A172 (cell line): ENCODE measurements around the gene DCLK1. TPM values are rescaled to one million over a fixed set of nuclear protein-coding genes. Genes with fewer than 3 reads are reported as not detected.
"Not testable (repeated sequence)": the region's sequence is repeated elsewhere in the genome, so short reads cannot be mapped to it uniquely, and the experiment has no call there.

Experiments
- DNase-seq: peaks from one replicate; pipeline ENCODE4 v3.0.0-alpha.2; 2015; ENCODE audit warnings: low spot score
- total RNA-seq: library from RNA; depleted of rRNA; stranded (reverse); fragments of >200 nt; shearing (Covaris generic); gene quantifications from 2 replicates; pipeline ENCODE4 v1.2.3, GENCODE V29; 2014

Gene DCLK1
- total RNA-seq, 1 experiment from 2014 or later: 12.6 TPM

GRCh38 chr13:36130552-36131221, 495 bp downstream of the DCLK1 start:
- DNase-seq: no peak

DNA sequence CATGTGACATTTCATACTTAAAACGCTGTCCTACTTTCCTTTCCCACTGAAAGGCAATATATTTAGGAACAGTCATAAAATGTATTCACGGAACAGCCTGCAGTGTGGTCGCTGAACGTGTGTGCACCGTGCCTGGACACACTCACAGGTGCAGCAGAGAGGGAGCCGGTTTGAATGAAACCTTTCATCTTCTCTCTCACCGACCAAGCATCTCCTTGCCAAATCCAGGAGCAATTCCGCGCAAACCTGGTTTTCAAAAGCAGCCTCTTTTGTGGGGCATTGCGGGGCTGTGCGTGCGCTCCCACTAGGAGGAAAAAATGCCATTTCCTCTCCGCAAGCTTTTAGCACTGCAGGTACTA, 1.0 kb downstream of the DCLK1 start:
- no peak for DNase-seq

GRCh38 chr13:36129539-36129938, 1.6 kb downstream of the DCLK1 start:
- no peak for DNase-seq

GRCh38 chr13:36126491-36126890, 4.7 kb downstream of the DCLK1 start:
- DNase-seq: no peak

GRCh38 chr13:36125841-36126240, 5.3 kb downstream of the DCLK1 start:
- no peak for DNase-seq

DNA sequence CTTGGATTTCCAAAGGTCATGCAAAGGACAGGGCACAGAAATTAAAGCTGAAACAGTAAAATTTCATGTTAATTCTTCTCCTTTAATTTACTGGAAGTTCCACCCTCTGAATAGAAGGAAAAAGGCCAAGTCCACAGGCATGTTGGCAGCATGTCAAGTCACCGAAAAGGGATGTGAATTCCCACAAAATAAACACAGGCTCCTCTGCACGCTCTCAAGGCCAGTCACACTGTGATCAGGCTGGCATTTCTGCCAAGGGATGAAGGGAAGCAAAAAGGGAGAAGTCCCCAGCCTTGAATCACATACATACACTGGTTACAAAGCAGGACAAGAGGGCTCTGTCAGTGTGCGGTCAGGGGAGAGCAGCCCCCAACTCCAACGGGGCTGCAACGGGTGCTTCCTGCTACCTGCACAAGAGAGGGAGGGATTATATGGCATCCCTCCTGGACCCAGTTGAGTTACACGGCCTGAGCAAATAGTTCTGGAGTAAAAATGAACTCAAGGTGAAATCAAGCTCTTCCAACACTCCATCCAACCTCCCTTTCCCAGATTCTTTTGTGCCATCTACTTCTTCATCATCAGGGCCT, 6.9 kb downstream of the DCLK1 start:
- peak; percentile 26 for DNase-seq

GRCh38 chr13:36115306-36115705, 15.9 kb downstream of the DCLK1 start:
- no peak for DNase-seq

- DNase-seq: no peak
Observed at GRCh38 chr13:36114233-36114632, 16.9 kb downstream of the DCLK1 start.

GRCh38 chr13:36108954-36109353, 22.2 kb downstream of the DCLK1 start:
- no peak for DNase-seq

DNA sequence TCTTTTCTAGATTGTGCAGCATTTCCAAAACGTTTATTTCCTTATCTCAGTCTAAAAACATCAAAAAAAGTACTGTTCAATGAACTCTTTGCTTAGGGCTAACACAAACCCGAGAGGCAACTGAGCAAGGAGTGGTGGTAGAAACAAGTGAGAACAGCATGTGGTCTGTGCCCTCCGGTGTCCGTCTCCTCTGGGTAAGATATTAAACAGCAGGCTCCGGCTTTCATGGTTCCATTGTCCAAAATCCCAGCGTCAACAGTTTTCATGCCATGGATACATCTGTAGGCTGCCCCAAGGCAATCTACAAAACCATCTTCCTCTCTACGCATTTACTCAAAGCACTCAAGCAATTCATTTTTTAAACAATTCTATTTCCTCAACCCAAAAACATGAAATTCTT, 22.8 kb downstream of the DCLK1 start:
- no peak for DNase-seq

DNA sequence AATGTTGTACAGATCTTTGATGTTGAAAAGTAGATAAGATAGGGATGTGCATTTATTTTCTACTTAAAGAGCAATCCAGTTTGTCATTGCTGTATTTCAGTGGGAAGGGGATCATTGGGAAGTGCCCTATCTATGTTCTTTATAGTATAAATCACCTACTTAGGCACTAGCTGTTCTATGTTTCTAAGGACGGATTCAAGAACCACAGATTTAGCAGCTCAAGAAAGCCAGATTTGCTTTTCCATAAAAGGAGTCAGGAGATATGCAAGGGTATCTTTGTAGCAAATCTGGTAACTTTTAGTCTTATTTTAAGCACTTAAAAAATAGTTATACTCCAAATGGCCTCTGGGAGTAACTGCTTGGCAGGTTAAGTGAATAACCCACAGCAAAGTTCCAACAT, 23.7 kb downstream of the DCLK1 start:
- DNase-seq: no peak

DNA sequence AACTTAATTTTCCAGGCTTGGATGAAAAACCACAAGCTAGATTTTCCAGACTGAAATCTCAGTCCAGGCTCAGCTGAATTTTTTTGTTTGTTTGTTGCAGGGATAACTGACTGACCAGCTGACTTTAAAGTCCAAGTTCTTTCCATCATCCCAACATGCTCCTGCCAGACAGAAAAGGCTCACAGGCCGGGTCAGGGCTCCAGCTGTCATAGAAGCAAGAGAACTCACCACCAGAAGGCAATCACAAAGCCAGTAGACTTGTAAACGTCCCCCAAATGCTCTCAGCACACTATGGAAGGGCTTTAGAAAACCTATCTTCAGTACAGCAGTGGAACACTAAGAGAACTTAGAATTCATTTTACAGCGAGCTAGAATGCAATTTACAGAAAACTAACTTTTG, 25.5 kb downstream of the DCLK1 start:
- no peak for DNase-seq

- no peak for DNase-seq
Observed at GRCh38 chr13:36102721-36103120, 28.5 kb downstream of the DCLK1 start.

- not testable (repeated sequence) for DNase-seq
Observed at GRCh38 chr13:36101907-36102306, 29.3 kb downstream of the DCLK1 start.

DNA sequence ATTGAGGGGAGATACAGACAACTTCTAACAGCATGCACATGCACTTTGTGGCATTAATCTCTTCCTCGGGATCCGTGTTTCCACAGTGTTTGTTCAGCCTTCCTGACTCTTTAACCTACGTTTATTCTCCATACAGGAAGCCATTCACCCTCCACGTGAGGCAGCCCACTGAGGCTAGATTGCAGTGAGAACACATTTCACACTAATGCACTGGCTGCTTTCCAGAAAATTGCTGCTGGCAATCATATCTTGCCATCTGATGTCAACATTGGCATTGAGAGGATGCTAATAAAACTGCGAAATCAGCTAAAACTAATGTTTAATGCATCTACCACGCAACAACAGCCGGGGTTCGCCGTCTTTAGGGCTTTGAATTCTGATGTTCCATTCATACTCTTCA, 30.0 kb downstream of the DCLK1 start:
- DNase-seq: no peak

DNA sequence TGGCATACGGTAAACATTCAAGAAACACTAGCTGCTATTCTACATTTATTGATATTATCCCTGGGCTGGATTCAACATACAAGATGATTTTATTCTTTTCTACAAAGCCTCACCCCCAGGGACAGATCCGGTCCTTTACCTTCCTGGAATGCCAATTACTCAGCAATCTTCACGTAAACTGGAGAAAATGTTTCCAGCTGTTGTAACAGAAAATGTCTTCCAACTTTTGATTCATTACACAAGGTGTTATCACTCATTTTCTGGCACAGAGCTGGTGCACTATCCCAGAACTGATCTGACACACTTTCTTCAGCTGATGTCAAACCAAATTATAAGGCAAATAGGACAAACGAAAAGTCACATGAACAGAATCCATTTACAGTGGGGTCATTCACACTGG, 33.1 kb downstream of the DCLK1 start:
- DNase-seq: no peak

DNA sequence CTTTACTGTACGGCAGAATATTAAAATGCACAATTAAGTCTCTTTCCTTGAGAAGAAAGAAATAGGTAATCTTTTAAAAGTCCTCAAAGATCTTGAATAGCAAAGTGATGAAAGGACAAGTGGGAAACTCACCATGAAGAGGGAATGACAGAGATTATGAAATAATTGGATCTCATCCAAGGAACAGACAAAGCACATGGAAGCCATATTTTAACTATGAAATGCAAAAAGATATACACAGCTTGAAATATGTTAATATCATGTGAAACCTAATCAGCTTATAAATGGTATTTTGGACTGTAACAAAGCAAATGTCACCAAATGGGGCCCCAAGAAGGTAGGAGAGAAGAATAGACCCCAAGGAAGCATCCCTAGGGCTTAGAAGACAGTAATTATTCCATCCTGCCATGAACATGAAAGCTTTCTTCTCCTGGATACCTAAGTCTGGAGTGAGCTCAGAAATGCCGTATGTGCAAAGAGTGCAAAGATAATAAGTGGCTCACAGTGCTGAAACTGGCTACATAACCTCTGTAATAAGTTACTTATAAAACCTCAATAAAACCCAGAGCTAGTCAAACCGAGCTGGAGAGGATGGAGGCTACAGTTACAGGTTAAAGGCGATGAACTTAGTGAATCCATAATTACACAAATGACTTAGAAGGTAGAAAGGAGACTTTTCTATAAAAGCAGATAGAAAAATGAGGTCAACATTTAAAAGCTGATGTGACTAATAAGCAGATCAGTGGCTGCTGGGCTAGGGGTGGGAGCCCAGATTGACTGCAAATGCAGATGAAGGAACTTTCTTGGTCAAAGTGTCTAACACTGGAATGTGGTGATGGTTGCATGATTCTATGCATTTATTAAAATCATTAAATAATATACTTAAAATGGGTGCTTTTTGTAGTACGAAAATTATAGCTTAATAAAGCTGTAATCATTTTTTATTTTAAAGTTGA, 34.4 kb downstream of the DCLK1 start:
- no peak for DNase-seq

GRCh38 chr13:36094478-36094877, 36.7 kb downstream of the DCLK1 start:
- no peak for DNase-seq

GRCh38 chr13:36090592-36090991, 40.6 kb downstream of the DCLK1 start:
- DNase-seq: peak; percentile 6

DNA sequence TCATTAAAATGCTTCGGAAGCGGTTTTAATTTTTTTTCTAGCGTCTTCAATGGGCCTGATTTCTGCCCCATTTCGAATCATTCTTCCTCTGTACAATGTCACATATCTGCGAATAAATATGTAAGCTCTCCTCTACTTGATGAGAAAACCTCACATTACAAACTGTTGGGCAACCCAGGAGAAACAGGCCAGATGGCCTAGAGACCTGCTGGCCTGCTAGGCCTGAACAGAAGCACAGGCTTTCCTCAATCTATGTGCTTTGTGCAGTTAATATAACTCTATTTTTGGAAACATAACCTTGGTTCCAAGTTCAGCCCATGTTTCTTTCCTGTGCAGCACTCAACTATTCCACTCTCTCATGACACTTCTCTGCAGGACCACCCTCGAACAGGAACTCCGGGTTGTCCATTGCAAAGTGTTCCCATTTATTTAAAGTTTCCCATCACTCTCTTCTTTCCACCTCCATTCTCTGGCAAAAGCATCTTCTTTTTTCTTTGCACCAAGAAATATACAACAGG, 42.0 kb downstream of the DCLK1 start:
- DNase-seq: no peak

DNA sequence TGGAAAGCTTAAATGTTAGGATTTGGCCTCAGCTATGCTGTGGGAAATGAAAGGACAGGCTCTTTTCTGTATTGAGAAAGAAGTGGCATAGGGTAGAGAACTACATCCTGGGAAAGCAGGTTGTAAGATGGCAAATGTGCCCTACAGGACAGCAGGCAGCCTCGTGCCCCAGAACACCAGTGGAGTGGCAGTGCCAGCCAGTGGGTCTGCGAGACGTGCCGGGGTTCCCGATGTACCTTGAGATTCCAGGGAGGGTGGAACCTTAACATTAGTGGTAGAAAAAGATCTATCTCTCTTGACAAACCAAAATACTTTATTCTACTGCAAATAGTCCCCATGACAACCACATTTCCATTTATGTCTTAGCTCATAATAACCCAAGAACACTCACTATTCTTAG, 42.7 kb downstream of the DCLK1 start:
- DNase-seq: no peak

DNA sequence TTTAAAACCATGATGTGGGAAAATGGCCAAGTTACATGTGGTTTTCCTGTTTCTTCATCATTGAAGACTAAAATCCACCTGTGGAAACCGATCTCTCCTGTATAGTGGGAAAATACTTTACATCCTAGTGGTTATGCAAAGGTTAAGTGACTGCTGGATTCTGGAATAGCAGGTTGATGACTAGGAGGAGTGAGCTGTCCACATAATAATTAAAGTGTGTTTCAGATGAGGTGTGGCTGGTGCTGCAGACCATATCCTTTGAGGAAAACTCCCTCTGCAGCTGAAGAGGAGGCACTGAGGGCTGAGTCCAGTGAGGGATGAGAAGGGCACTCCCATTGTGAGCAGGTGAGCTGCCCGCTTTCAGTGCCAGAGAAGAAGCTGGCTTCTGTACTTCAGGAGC, 43.2 kb downstream of the DCLK1 start:
- peak; percentile 16 for DNase-seq

DNA sequence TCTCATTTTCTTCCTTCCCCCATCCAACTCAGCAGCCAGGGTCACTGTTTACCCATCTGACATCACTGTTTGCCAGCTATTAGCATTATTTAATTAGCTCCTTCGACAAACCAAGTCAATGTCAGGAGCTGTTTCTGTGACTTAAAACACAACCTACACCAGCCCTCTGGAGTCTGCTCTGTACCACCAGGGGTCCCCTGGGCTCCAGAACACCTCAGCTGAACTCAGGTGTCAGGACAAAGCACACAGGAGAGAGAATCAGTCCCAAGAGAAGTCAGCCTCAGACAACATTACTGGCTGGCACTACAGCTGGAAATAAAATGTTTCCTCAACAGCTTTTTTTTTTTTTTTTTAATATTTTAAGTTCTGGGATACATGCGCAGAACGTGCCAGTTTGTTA, 45.1 kb downstream of the DCLK1 start:
- DNase-seq: no peak
